Vagina (tissue), 2 donors: ENCODE measurements around the gene MRPL10. TPM values are rescaled to one million over a fixed set of nuclear protein-coding genes. Genes with fewer than 3 reads are reported as not detected.

Experiments used
- DNase-seq, 2 donors: peaks; one replicate each; pipeline ENCODE4 v3.0.0-alpha.2; 2017; ENCODE audit errors: extremely low spot score in 2 of 2
- H3K27ac ChIP-seq: fragments of 200-600 bp; sonication (generic); one replicate; pipeline ENCODE4 v1.5.1; 2019
- H3K27me3 ChIP-seq: fragments of 200-600 bp; sonication (generic); one replicate; pipeline ENCODE4 v1.5.1; 2019
- H3K36me3 ChIP-seq, 2 donors: fragments of 200-600 bp; sonication (generic); one replicate each; pipeline ENCODE4 v1.5.1; 2017 to 2019
- H3K4me1 ChIP-seq: fragments of 200-600 bp; sonication (generic); one replicate; pipeline ENCODE4 v1.5.1; 2019
- H3K4me3 ChIP-seq, 2 donors: fragments of 200-600 bp; sonication (generic); 1 replicate in 1 of 2; 2 replicates in 1 of 2; pipeline ENCODE4 v1.5.1; 2016 to 2019
- H3K9me3 ChIP-seq: fragments of 200-600 bp; sonication (generic); one replicate; pipeline ENCODE4 v1.5.1; 2019
- POLR2A ChIP-seq, 2 donors: fragments of 450-650 bp; IDR thresholded peaks; one replicate each; pipeline ENCODE4 v1.6.1; 2017; ENCODE audit warnings: antibody characterized with exemption in 2 of 2, mild to moderate bottlenecking in 2 of 2, moderate library complexity in 2 of 2
- POLR2AphosphoS5 ChIP-seq, 2 donors: sonication (generic); formaldehyde crosslinking; IDR thresholded peaks; one replicate each; pipeline ENCODE4 v1.9.0; 2017; ENCODE audit warnings: antibody characterized with exemption in 2 of 2, mild to moderate bottlenecking in 2 of 2, low read depth in 1 of 2; ENCODE audit not compliant: insufficient read depth in 1 of 2
- intact Hi-C: fragments of 100-400 bp; cut with DNase I; formaldehyde crosslinking; loops from one replicate; pipeline ENCODE4 v1.15.1; 2023
- total RNA-seq: library from RNA; depleted of rRNA; stranded (reverse); fragments of >200 nt; gene quantifications from one replicate; pipeline ENCODE4 v1.2.3, GENCODE V29; 2016
- TF ChIP-seq, protein P1 (sequence below), 3 experiments: fragments of 450-650 bp in 2 of 3; fragments of 200-600 bp in 1 of 3; sonication (generic) in 1 of 3; IDR thresholded peaks; one replicate each; pipeline ENCODE4 v1.5.1; 2017 to 2019; ENCODE audit warnings: antibody characterized with exemption in 3 of 3, mild to moderate bottlenecking in 2 of 3, moderate library complexity in 2 of 3

Gene MRPL10
- total RNA-seq, 1 donor from 2014 or later: 21.4 TPM

- DNase-seq: no peak
These were observed 15.5 kb upstream of the MRPL10 start for GRCh38 chr17:47846716-47847340.

DNA sequence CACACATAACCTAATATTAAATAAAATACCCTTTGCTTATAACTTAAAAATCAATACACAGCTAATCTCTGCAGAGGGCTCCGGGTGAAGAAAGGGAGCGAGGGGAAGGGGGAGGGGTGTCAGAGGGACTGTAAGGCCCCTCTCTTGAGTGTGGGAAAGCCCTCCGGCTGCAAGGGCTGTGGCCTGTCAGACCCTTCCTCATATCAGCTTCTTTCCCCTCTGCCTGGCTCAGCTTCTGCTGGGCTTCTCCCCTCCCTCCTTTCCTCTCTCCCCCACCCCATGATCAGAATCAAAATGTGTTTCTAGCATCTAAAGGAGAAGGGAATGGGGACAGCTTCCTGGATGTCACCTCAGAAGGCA lies 14.4 kb upstream of the MRPL10 start:
- no peaks in the 10 kb centered on the region for H3K36me3 ChIP-seq
- peaks cover 27% of the 10 kb centered on the region for H3K4me1 ChIP-seq
- no peak for DNase-seq
- no peaks in the 10 kb centered on the region for H3K9me3 ChIP-seq
- intact Hi-C loops: no loop called here
- TF ChIP-seq, protein P1, sequence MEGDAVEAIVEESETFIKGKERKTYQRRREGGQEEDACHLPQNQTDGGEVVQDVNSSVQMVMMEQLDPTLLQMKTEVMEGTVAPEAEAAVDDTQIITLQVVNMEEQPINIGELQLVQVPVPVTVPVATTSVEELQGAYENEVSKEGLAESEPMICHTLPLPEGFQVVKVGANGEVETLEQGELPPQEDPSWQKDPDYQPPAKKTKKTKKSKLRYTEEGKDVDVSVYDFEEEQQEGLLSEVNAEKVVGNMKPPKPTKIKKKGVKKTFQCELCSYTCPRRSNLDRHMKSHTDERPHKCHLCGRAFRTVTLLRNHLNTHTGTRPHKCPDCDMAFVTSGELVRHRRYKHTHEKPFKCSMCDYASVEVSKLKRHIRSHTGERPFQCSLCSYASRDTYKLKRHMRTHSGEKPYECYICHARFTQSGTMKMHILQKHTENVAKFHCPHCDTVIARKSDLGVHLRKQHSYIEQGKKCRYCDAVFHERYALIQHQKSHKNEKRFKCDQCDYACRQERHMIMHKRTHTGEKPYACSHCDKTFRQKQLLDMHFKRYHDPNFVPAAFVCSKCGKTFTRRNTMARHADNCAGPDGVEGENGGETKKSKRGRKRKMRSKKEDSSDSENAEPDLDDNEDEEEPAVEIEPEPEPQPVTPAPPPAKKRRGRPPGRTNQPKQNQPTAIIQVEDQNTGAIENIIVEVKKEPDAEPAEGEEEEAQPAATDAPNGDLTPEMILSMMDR (IDR thresholded peaks at IDR 0.05): no peak
- TF ChIP-seq POLR2A (IDR thresholded peaks at IDR 0.05) (no peak), POLR2AphosphoS5 (IDR thresholded peaks at IDR 0.05; ENCODE audit: insufficient read depth in 1 of 2, low read depth in 1 of 2) (no peak)
- no peaks in the 10 kb centered on the region for H3K27me3 ChIP-seq
- no peak overlapping the region for H3K27ac ChIP-seq
- H3K4me3 ChIP-seq: no peak overlapping the region

More at GRCh38 chr17:47846716-47847340, 15.5 kb upstream of the MRPL10 start:
- Histone ChIP-seq H3K27me3 (no peaks in the 10 kb centered on the region), H3K36me3 (no peaks in the 10 kb centered on the region), H3K9me3 (no peaks in the 10 kb centered on the region), H3K27ac (no peak overlapping the region), H3K4me1 (peaks cover 30% of the 10 kb centered on the region), H3K4me3 (no peak overlapping the region)
- intact Hi-C loops: no loop called here
- TF ChIP-seq, protein P1 (IDR thresholded peaks at IDR 0.05): no peak
- TF ChIP-seq POLR2AphosphoS5 (IDR thresholded peaks at IDR 0.05; ENCODE audit: insufficient read depth in 1 of 2, low read depth in 1 of 2) (no peak), POLR2A (IDR thresholded peaks at IDR 0.05) (no peak)

GRCh38 chr17:47844814-47845715 lies 13.7 kb upstream of the MRPL10 start:
- DNase-seq: no peak
- Histone ChIP-seq H3K4me1 (peaks cover 33% of the 10 kb centered on the region), H3K9me3 (no peaks in the 10 kb centered on the region), H3K4me3 (no peak overlapping the region), H3K27me3 (no peaks in the 10 kb centered on the region), H3K27ac (no peak overlapping the region), H3K36me3 (no peaks in the 10 kb centered on the region)
- intact Hi-C loops: no loop called here
- TF ChIP-seq POLR2A (IDR thresholded peaks at IDR 0.05): no peak
- TF ChIP-seq POLR2AphosphoS5 (IDR thresholded peaks at IDR 0.05; ENCODE audit: insufficient read depth in 1 of 2, low read depth in 1 of 2): no peak
- TF ChIP-seq, protein P1 (IDR thresholded peaks at IDR 0.05): no peak

- no peak for DNase-seq
- Histone ChIP-seq H3K27me3 (no peaks in the 10 kb centered on the region), H3K9me3 (no peaks in the 10 kb centered on the region), H3K36me3 (no peaks in the 10 kb centered on the region), H3K4me1 (peaks cover 41% of the 10 kb centered on the region), H3K27ac (no peak overlapping the region), H3K4me3 (no peak overlapping the region)
- intact Hi-C loops: no loop called here
- TF ChIP-seq POLR2AphosphoS5 (IDR thresholded peaks at IDR 0.05; ENCODE audit: insufficient read depth in 1 of 2, low read depth in 1 of 2) (no peak), POLR2A (IDR thresholded peaks at IDR 0.05) (no peak)
- TF ChIP-seq, protein P1 (IDR thresholded peaks at IDR 0.05): no peak
These were observed 12.9 kb upstream of the MRPL10 start for GRCh38 chr17:47844227-47844626.

- Histone ChIP-seq H3K4me1 (peaks cover 41% of the 10 kb centered on the region), H3K36me3 (peaks cover 0 to 7% of the 10 kb centered on the region in 2 donors), H3K27me3 (no peaks in the 10 kb centered on the region), H3K27ac (no peak overlapping the region), H3K4me3 (no peak overlapping the region), H3K9me3 (no peaks in the 10 kb centered on the region)
- intact Hi-C loops: no loop called here
- no peak for DNase-seq
- no peak for TF ChIP-seq POLR2A (IDR thresholded peaks at IDR 0.05)
- no peak for TF ChIP-seq POLR2AphosphoS5 (IDR thresholded peaks at IDR 0.05; ENCODE audit: insufficient read depth in 1 of 2, low read depth in 1 of 2)
- TF ChIP-seq, protein P1 (IDR thresholded peaks at IDR 0.05): no peak
These were observed 12.0 kb upstream of the MRPL10 start for GRCh38 chr17:47843391-47843730.
